GM23248 (cell line): ENCODE measurements around the gene CSMD2.

Experiments used
- EZH2 ChIP-seq: fragments of 200-600 bp; sonication (generic); IDR thresholded peaks from 2 replicates; pipeline ENCODE4 v1.6.1; 2018; ENCODE audit warnings: antibody characterized with exemption, mild to moderate bottlenecking; ENCODE audit not compliant: insufficient read depth, poor library complexity, severe bottlenecking
- EZH2phosphoT487 ChIP-seq: fragments of 200-600 bp; sonication (generic); IDR thresholded peaks from 2 replicates; pipeline ENCODE4 v1.6.1; 2018; ENCODE audit warnings: antibody characterized with exemption, moderate library complexity, mild to moderate bottlenecking, low read depth; ENCODE audit not compliant: insufficient read depth

DNA sequence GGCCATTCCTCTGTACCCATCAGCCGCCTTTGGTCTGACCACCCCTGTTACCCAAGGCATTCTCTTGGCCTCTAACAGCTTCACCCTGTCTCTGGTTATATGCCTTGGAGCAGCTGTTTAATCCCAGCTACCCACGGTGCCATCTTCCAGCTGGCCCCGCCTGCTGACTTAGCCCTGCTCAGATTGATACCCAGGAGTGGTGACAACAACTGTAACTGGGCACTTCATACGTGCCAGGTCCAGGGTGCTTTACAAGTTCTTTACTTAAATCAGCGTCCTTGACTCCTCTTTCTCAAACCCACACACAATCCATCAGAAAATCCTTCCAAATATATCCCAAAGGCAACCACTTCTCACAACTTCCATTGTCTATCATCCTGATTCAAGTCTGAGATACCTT is 338.3 kb downstream of the CSMD2 start:
- TF ChIP-seq EZH2phosphoT487 (no peak), EZH2 (no peak)
